SK-N-SH (cell line): Measurements from ENCODE around the gene PRKCA. TPM values are rescaled to one million over a fixed set of nuclear protein-coding genes. Genes with fewer than 3 reads are reported as not detected.
"Not testable (repeated sequence)": the region's sequence is repeated elsewhere in the genome, so short reads cannot be mapped to it uniquely, and the experiment has no call there.

Source experiments
- CTCF ChIA-PET: fragments of 300-600, 350-600 bp; formaldehyde crosslinking; extraction: SDS; loops from one replicate; lab custom pipeline; 2021; lab: Yijun Ruan, JAX
- POLR2A ChIA-PET: fragments of 350-600 bp; sonication (Branson Sonifier 250); formaldehyde crosslinking; extraction: SDS; loops from one replicate; lab custom pipeline; 2020; ENCODE audit warnings: antibody characterized with exemption, inconsistent platforms; lab: Yijun Ruan, JAX
- DNase-seq: peaks from one replicate; pipeline ENCODE4 v3.0.0; 2012
- H2AFZ ChIP-seq: fragments of 200-600 bp; sonication (generic); 2 replicates; pipeline ENCODE4 v1.8.1; 2016; ENCODE audit warnings: antibody characterized with exemption, mild to moderate bottlenecking, low read depth
- H3F3A ChIP-seq: fragments of 200-600 bp; sonication (generic); replicated peaks from 2 replicates; pipeline ENCODE3; 2016; ENCODE audit warnings: antibody characterized with exemption, mild to moderate bottlenecking; ENCODE audit not compliant: insufficient read depth
- H3K27ac ChIP-seq, 2 experiments: fragments of 200-500 bp in 1 of 2; fragments of 200-600 bp in 1 of 2; sonication (Bioruptor generic) in 1 of 2; sonication (generic), shearing (Covaris generic) in 1 of 2; 2 replicates each; pipeline versions ENCODE4 v1.5.1 to v1.6.1; 2014 to 2016; ENCODE audit warnings: low read depth in 2 of 2, inconsistent platforms in 1 of 2, low read length in 1 of 2, mild to moderate bottlenecking in 1 of 2, mixed read lengths in 1 of 2
- H3K27me3 ChIP-seq: fragments of 200-600 bp; sonication (generic), shearing (Covaris generic); 2 replicates; pipeline ENCODE4 v1.6.1; 2016; ENCODE audit warnings: mixed run types; ENCODE audit not compliant: insufficient read depth
- H3K36me3 ChIP-seq, 2 experiments: fragments of 200-500 bp in 1 of 2; fragments of 200-600 bp in 1 of 2; sonication (Bioruptor generic) in 1 of 2; sonication (generic) in 1 of 2; replicated peaks in 1 of 2; 2 replicates each; pipeline versions ENCODE3 to v1.5.1; 2014 to 2016; ENCODE audit warnings: low read length in 1 of 2, mild to moderate bottlenecking in 1 of 2; ENCODE audit not compliant: insufficient read depth in 2 of 2, control insufficient read depth in 1 of 2
- H3K4me1 ChIP-seq, 2 experiments: fragments of 200-500 bp in 1 of 2; fragments of 200-600 bp in 1 of 2; sonication (Bioruptor generic) in 1 of 2; sonication (generic), shearing (Covaris generic) in 1 of 2; 2 replicates each; pipeline versions ENCODE4 v1.5.1 to v1.6.1; 2014 to 2016; ENCODE audit warnings: low read depth in 1 of 2, low read length in 1 of 2, mixed run types in 1 of 2; ENCODE audit not compliant: insufficient read depth in 2 of 2, control insufficient read depth in 1 of 2
- H3K4me2 ChIP-seq: fragments of 200-600 bp; sonication (generic), shearing (Covaris generic); 2 replicates; pipeline ENCODE4 v1.6.1; 2017; ENCODE audit warnings: mixed run types
- H3K4me3 ChIP-seq, 2 experiments: fragments of 200-500 bp in 1 of 2; fragments of 200-600 bp in 1 of 2; sonication (Bioruptor generic) in 1 of 2; sonication (generic), shearing (Covaris generic) in 1 of 2; 2 replicates each; pipeline versions ENCODE4 v1.5.1 to v1.8.1; 2014 to 2016; ENCODE audit warnings: low read depth in 2 of 2, inconsistent platforms in 1 of 2, low read length in 1 of 2, mild to moderate bottlenecking in 1 of 2, mixed read lengths in 1 of 2, moderate library complexity in 1 of 2
- H3K79me2 ChIP-seq: fragments of 200-600 bp; sonication (generic); 2 replicates; pipeline ENCODE4 v1.8.1; 2017; ENCODE audit warnings: mild to moderate bottlenecking; ENCODE audit not compliant: insufficient read depth
- H3K9ac ChIP-seq: fragments of 200-600 bp; sonication (generic); 2 replicates; pipeline ENCODE4 v1.6.1; 2017; ENCODE audit warnings: mixed run types
- H3K9me2 ChIP-seq: fragments of 200-600 bp; sonication (generic); 2 replicates; pipeline ENCODE4 v1.6.1; 2017; ENCODE audit warnings: mixed run types
- H3K9me3 ChIP-seq: fragments of 200-600 bp; sonication (generic); 2 replicates; pipeline ENCODE4 v1.6.1; 2017; ENCODE audit warnings: mixed run types, mild to moderate bottlenecking, moderate library complexity
- H4K20me1 ChIP-seq: fragments of 200-600 bp; sonication (generic); 2 replicates; pipeline ENCODE4 v1.6.1; 2017; ENCODE audit warnings: mild to moderate bottlenecking, mixed run types; ENCODE audit not compliant: insufficient read depth
- EP300 ChIP-seq, 2 experiments: IDR thresholded peaks; 2 replicates each; pipeline versions ENCODE4 v1.4.0 to v1.6.1; 2012; ENCODE audit warnings: borderline replicate concordance in 1 of 2, low read depth in 1 of 2, low read length in 1 of 2
- GABPA ChIP-seq: IDR thresholded peaks from 2 replicates; pipeline ENCODE4 v1.4.0; 2012; ENCODE audit warnings: low read depth, mild to moderate bottlenecking
- MEF2A ChIP-seq: IDR thresholded peaks from 2 replicates; pipeline ENCODE4 v1.4.0; 2012; ENCODE audit warnings: low read depth, borderline replicate concordance
- NFIC ChIP-seq: IDR thresholded peaks from 2 replicates; pipeline ENCODE4 v1.4.0; 2012; ENCODE audit warnings: borderline replicate concordance
- NRF1 ChIP-seq: IDR thresholded peaks from 2 replicates; pipeline ENCODE4 v1.6.1; 2012; ENCODE audit warnings: low read depth, mild to moderate bottlenecking, low read length
- POLR2AphosphoS5 ChIP-seq: IDR thresholded peaks from 2 replicates; pipeline ENCODE4 v1.6.1; 2012; ENCODE audit warnings: low read depth, low read length
- RCOR1 ChIP-seq: fragments of 150-350 bp; IDR thresholded peaks from 2 replicates; pipeline ENCODE4 v1.6.1; 2017; ENCODE audit warnings: antibody characterized with exemption, low read length
- SIN3A ChIP-seq: IDR thresholded peaks from 2 replicates; pipeline ENCODE4 v1.6.1; 2012; ENCODE audit warnings: low read depth, mild to moderate bottlenecking, low read length, moderate library complexity, borderline replicate concordance
- SMC3 ChIP-seq: IDR thresholded peaks from 2 replicates; pipeline ENCODE4 v1.6.1; 2012; ENCODE audit warnings: low read depth, low read length, improper control_type of control experiment
- TAF1 ChIP-seq: IDR thresholded peaks from 2 replicates; pipeline ENCODE4 v1.6.1; 2012; ENCODE audit warnings: low read depth, mild to moderate bottlenecking, low read length, moderate library complexity, borderline replicate concordance
- TCF12 ChIP-seq: IDR thresholded peaks from 2 replicates; pipeline ENCODE4 v1.4.0; 2012
- TEAD4 ChIP-seq: IDR thresholded peaks from 2 replicates; pipeline ENCODE4 v1.4.0; 2012; ENCODE audit warnings: mild to moderate bottlenecking, borderline replicate concordance; ENCODE audit not compliant: insufficient read depth
- USF2 ChIP-seq: fragments of 150-350 bp; IDR thresholded peaks from 2 replicates; pipeline ENCODE4 v1.6.1; 2017; ENCODE audit warnings: antibody characterized with exemption, low read length, low read depth, borderline replicate concordance
- WGBS: methylation state at CpG from one replicate; pipeline ENCODE4 v1.1.6; 2017; ENCODE audit warnings: low lambda C conversion rate; 5-methylcytosine and 5-hydroxymethylcytosine counted together
- polyA plus RNA-seq, 3 experiments: library from polyadenylated mRNA; depleted of rRNA; stranded (reverse); fragments of >200 nt; gene quantifications; 2 replicates each; pipeline ENCODE4 v1.2.3, GENCODE V29; 2012

The PRKCA gene
- polyA plus RNA-seq, 1 of the 3 experiments (the other 2 are of a cell fraction) = 108 TPM

GRCh38 chr17:66345264-66345663 is 42.9 kb downstream of the PRKCA start:
- H3K4me3 ChIP-seq = no peak overlapping the region
- H3K27ac ChIP-seq = peak overlapping the region; percentile 6 to 17; a peak in 2 of 4 replicates
- H3K27me3 ChIP-seq = no peaks in the 10 kb centered on the region
- no peak overlapping the region for H3K9ac ChIP-seq
- H2AFZ ChIP-seq = no peak overlapping the region
- ChIA-PET CTCF (interaction anchor here (1.2 kb wide), 1 partner anchor 46 kb away, joined by 3 read pairs; no protein-coding TSS in a partner anchor), POLR2A (no interaction called here)
- H3K4me1 ChIP-seq = peaks cover 35 to 47% of the 10 kb centered on the region in 2 experiments
- H4K20me1 ChIP-seq = peaks cover 93% of the 10 kb centered on the region
- peaks cover 8 to 28% of the 10 kb centered on the region in 2 experiments for H3K36me3 ChIP-seq
- H3K9me2 ChIP-seq = no peaks in the 10 kb centered on the region
- H3K9me3 ChIP-seq = no peaks in the 10 kb centered on the region
- no peak overlapping the region for H3K4me2 ChIP-seq
- WGBS = 39% methylated on average over 4 of the region's 4 CpGs
- peaks cover 49% of the 10 kb centered on the region for H3F3A ChIP-seq
- TF ChIP-seq EP300 (IDR thresholded peaks at IDR 0.05; ENCODE audit: borderline replicate concordance in 1 of 2, low read depth in 1 of 2, low read length in 1 of 2) (peak in 1 of 2 experiments; percentile 67; a peak in 1 of 4 replicates), POLR2AphosphoS5 (peak; percentile 34; the same call in 1 of the 2 replicates), TCF12 (peak; percentile 28; the same call in 1 of the 2 replicates), SMC3 (no peak), RCOR1 (peak; percentile 90; the same call in 1 of the 2 replicates)
- peak; percentile 42 for DNase-seq
- peaks cover 100% of the 10 kb centered on the region for H3K79me2 ChIP-seq

- POLR2A ChIA-PET = interaction anchor here (0.7 kb wide), 1 partner anchor 30 kb away, joined by 5 read pairs; no protein-coding TSS in a partner anchor
- not testable (repeated sequence) for H3K27me3 ChIP-seq, H3K9ac ChIP-seq, DNase-seq, H3K9me3 ChIP-seq, H2AFZ ChIP-seq, H3K9me2 ChIP-seq, H3K4me3 ChIP-seq, H3K4me2 ChIP-seq
- H4K20me1 ChIP-seq = peaks cover 93% of the 10 kb centered on the region
- H3F3A ChIP-seq = peaks cover 49% of the 10 kb centered on the region
- WGBS = 94% methylated on average over 12 of the region's 12 CpGs
- peaks cover 35 to 41% of the 10 kb centered on the region in 2 experiments for H3K4me1 ChIP-seq
- H3K36me3 ChIP-seq = peaks cover 5 to 23% of the 10 kb centered on the region in 2 experiments
- peaks cover 100% of the 10 kb centered on the region for H3K79me2 ChIP-seq
- H3K27ac ChIP-seq = peak overlapping the region in 1 of 2 experiments; percentile 6; a peak in 1 of 4 replicates
- CTCF ChIA-PET = interaction anchor here (0.7 to 0.8 kb wide), 2 partner anchors 8 to 146 kb away, joined by 5 to 7 read pairs; no protein-coding TSS in a partner anchor
Observed at GRCh38 chr17:66345949-66346638, 43.7 kb downstream of the PRKCA start.

GRCh38 chr17:66347661-66348514 is 45.5 kb downstream of the PRKCA start:
- peaks cover 37 to 45% of the 10 kb centered on the region in 2 experiments for H3K4me1 ChIP-seq
- ChIA-PET POLR2A (no interaction called here), CTCF (interaction anchor here (1.0 kb wide), 2 partner anchors 20 to 76 kb away, joined by 3 read pairs; no protein-coding TSS in a partner anchor)
- H3K36me3 ChIP-seq = peaks cover 0 to 15% of the 10 kb centered on the region in 2 experiments
- H3K9me3 ChIP-seq = no peaks in the 10 kb centered on the region
- peaks cover 95% of the 10 kb centered on the region for H4K20me1 ChIP-seq
- H3K9ac ChIP-seq = no peak overlapping the region
- H2AFZ ChIP-seq = no peak overlapping the region
- H3F3A ChIP-seq = peaks cover 56% of the 10 kb centered on the region
- peak overlapping the region; percentile 56 for H3K4me2 ChIP-seq
- peak overlapping the region; percentile 80 to 86; a peak in 3 of 4 replicates for H3K27ac ChIP-seq
- WGBS = 80% methylated on average over 10 of the region's 10 CpGs
- no peaks in the 10 kb centered on the region for H3K9me2 ChIP-seq
- no peak overlapping the region; a peak in 1 of 4 replicates for H3K4me3 ChIP-seq
- DNase-seq = no peak
- H3K27me3 ChIP-seq = no peaks in the 10 kb centered on the region
- peaks cover 100% of the 10 kb centered on the region for H3K79me2 ChIP-seq
- TF ChIP-seq NRF1 (no peak), TAF1 (no peak), TEAD4 (no peak), SIN3A (peak; percentile 42; the same call in 1 of the 2 replicates), MEF2A (no peak), RCOR1 (no peak), GABPA (no peak), NFIC (peak; percentile 70), SMC3 (no peak), USF2 (no peak), TCF12 (no peak)
